Activated naive CD8-positive, alpha-beta T cell (primary cell): Measurements from ENCODE around the gene NEXMIF.
"Not testable (repeated sequence)": the region's sequence is repeated elsewhere in the genome, so short reads cannot be mapped to it uniquely, and the experiment has no call there.

Source experiments
- H3K27ac Mint-ChIP-seq: one replicate; pipeline ENCODE4 v1.8.0; 2021; ENCODE audit warnings: mixed read lengths
- H3K27me3 Mint-ChIP-seq: one replicate; pipeline ENCODE4 v1.8.0; 2021; ENCODE audit warnings: mixed read lengths
- H3K36me3 Mint-ChIP-seq: one replicate; pipeline ENCODE4 v1.8.0; 2021; ENCODE audit warnings: mixed read lengths
- H3K4me1 Mint-ChIP-seq: one replicate; pipeline ENCODE4 v1.8.0; 2021; ENCODE audit warnings: low read depth, mixed read lengths
- H3K4me3 Mint-ChIP-seq: one replicate; pipeline ENCODE4 v1.8.0; 2021; ENCODE audit warnings: mild to moderate bottlenecking, mixed read lengths
- H3K9me3 Mint-ChIP-seq: one replicate; pipeline ENCODE4 v1.8.0; 2021; ENCODE audit warnings: low read depth, mixed read lengths

NEXMIF gene

GRCh38 chrX:74925225-74926088 is at the start of gene NEXMIF:
Gene NEXMIF (minus strand): TSS chrX:74925452.
- H3K4me1 Mint-ChIP-seq: peaks cover 10% of the 10 kb centered on the region
- H3K27me3 Mint-ChIP-seq: no peaks in the 10 kb centered on the region
- H3K4me3 Mint-ChIP-seq: peak within 1 kb of the TSS; percentile 90
- peak within 1 kb of the TSS; percentile 78 for H3K27ac Mint-ChIP-seq
- no peaks in the 10 kb centered on the region for H3K36me3 Mint-ChIP-seq
- no peaks in the 10 kb centered on the region for H3K9me3 Mint-ChIP-seq

DNA sequence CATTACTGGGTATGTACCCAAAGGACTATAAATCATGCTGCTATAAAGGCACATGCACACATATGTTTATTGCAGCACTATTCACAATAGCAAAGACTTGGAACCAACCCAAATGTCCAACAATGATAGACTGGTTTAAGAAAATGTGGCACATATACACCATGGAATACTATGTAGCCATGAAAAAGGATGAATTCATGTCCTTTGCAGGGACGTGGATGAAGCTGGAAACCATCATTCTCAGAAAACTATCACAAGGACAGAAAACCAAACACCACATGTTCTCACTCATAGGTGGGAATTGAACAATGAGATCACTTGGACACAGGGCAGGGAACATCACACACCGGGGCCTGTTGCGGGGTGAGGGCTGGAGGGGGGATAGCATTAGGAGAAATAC is 36.7 kb upstream of the NEXMIF start:
- H3K9me3 Mint-ChIP-seq, H3K27me3 Mint-ChIP-seq, H3K36me3 Mint-ChIP-seq, H3K4me1 Mint-ChIP-seq, H3K4me3 Mint-ChIP-seq, H3K27ac Mint-ChIP-seq: not testable (repeated sequence)

DNA sequence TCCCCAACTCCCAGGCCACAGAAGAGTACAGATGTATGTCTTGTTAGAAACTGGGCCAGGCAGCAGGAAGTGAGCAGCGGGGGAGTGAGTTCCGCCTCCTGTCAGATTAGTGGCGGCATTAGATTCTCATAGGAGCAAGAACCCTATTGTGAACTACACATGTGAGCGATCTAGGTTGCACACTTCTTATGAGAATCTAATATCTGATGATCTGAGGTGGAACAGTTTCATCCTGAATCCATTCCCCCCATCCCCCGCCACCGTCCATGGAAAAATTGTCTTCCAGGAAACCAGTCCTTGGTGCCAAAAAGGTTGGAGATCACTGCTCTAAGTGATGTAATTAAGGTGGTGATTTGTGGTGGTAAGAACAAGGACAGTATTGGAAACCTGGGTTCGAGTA is 24.5 kb upstream of the NEXMIF start:
- H3K4me1 Mint-ChIP-seq: no peaks in the 10 kb centered on the region
- no peaks in the 10 kb centered on the region for H3K36me3 Mint-ChIP-seq
- no peaks in the 10 kb centered on the region for H3K27me3 Mint-ChIP-seq
- no peaks in the 10 kb centered on the region for H3K9me3 Mint-ChIP-seq
- H3K27ac Mint-ChIP-seq: no peak overlapping the region
- H3K4me3 Mint-ChIP-seq: no peak overlapping the region

GRCh38 chrX:74940414-74940813 is 15.2 kb upstream of the NEXMIF start:
- Mint-ChIP-seq H3K27ac (peak overlapping the region; percentile 62), H3K9me3 (no peaks in the 10 kb centered on the region), H3K4me1 (peaks cover 20% of the 10 kb centered on the region), H3K4me3 (peak overlapping the region; percentile 39), H3K36me3 (no peaks in the 10 kb centered on the region), H3K27me3 (peaks cover 1% of the 10 kb centered on the region)

DNA sequence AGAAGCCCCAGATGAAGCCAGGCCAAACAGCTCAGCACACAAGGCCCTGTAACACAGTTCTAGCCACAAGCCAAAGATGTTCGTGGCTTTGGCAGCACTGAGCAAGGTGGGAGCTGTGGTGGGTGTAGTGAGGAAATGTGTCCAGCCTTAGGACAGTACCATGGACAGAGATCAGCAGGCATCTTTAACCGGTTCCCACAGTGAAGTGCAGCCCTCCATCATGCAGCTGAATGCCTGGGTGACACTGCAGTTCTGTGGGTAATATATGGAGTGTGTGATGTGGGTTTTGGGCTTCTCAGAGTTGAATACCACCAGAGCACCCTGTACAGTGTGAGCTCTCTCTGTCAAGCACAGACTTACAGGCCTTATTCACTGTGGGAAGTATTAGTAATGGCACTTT is 6.0 kb upstream of the NEXMIF start:
- Mint-ChIP-seq H3K36me3 (no peaks in the 10 kb centered on the region), H3K4me3 (no peak overlapping the region), H3K27me3 (no peaks in the 10 kb centered on the region), H3K27ac (no peak overlapping the region), H3K9me3 (no peaks in the 10 kb centered on the region), H3K4me1 (no peaks in the 10 kb centered on the region)

DNA sequence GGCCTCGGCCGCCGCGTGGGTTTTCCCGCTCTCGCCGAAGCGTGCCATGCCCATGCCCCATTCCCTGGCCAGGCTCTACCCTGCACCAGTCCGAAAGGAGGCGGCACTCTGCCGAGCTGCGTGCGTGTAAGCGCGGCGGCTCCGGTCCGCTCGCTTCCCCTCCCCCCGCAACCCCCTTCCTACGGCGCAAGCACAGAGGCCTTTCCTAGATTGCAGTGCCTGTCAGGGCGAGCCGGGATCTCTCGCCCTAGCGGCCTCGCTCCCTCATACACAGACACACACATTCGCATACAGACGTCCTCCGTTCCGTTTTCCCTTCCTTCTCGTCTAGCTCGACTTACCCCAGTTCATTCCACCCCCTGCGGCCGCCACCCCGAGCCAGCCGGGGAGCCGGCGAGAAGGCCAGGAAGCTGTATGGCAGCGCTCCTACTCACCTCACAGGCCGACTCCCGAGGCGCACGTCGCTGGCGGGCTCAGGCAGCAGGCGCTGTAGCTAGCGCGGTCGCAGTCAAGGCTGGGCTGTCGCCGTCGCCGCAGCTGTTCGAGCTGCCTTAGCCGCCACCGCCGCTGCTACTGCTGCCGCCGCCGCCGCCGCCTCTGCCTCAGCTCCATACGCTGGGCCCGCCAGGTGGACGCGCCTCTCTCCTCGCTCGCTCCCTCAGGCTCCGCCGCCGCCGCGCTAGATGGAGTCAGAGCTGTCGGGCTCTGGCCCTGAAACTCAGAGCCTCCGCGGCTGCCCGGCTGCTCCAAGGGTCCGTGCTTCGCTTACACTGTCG is 615 bp downstream of the NEXMIF start:
- Mint-ChIP-seq H3K4me1 (peaks cover 10% of the 10 kb centered on the region), H3K36me3 (no peaks in the 10 kb centered on the region), H3K27ac (peak overlapping the region; percentile 78), H3K9me3 (no peaks in the 10 kb centered on the region), H3K27me3 (no peaks in the 10 kb centered on the region), H3K4me3 (peak overlapping the region; percentile 90)

- Mint-ChIP-seq H3K27me3 (no peaks in the 10 kb centered on the region), H3K4me1 (peaks cover 10% of the 10 kb centered on the region), H3K4me3 (peak overlapping the region; percentile 90), H3K9me3 (no peaks in the 10 kb centered on the region), H3K36me3 (no peaks in the 10 kb centered on the region), H3K27ac (peak overlapping the region; percentile 66)
These were observed 1.3 kb downstream of the NEXMIF start for GRCh38 chrX:74923942-74924448.

DNA sequence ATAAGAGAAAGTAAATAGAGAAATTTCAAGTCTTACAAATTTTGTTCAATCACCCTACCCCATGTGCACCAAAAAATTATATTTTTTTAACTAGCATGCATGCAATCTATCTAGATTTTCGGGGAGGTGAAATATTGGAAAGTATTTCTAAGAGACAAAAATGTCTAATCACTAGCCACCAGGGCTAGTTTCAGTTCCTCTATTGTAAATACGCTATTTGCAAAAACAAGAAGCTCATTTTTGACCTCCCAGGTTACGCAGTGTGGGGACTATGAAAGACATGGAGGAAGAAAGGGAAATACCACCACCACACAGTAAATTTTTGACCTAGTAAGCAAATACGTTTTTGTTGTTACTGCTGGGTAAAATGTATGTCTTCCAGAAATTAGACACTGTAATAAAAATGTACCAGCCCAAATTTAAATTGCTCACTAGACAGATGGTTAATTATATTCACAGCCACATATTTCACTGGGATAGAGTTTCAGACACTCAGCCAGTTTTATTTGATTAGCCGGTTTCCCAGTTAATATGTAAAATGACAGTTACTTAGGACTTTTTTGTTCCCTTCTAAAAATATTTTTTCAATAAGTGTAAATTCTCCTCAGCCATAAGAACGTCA is 2.2 kb downstream of the NEXMIF start:
- Mint-ChIP-seq H3K36me3 (no peaks in the 10 kb centered on the region), H3K4me1 (peaks cover 10% of the 10 kb centered on the region), H3K27ac (no peak overlapping the region), H3K27me3 (no peaks in the 10 kb centered on the region), H3K9me3 (no peaks in the 10 kb centered on the region), H3K4me3 (peak overlapping the region; percentile 90)

DNA sequence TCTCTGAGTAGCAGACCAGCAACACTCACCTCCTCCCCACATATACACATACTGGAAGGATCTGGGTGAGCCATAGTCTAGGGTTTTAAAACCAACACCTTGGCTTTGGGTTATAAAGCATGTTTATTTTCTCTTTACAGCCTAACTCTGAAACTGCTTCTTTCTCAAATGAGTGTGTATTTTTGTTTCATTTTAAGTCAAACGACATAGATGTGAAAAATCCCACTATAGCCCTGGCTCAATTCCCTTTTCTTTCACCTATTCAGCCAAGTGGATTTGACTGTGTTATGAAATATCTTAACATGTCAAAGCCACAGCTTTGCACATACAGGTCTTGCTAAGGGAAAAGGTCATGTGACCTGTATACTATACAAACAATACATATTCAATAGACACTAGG is 13.8 kb downstream of the NEXMIF start:
- H3K36me3 Mint-ChIP-seq: no peaks in the 10 kb centered on the region
- no peaks in the 10 kb centered on the region for H3K9me3 Mint-ChIP-seq
- H3K4me3 Mint-ChIP-seq: no peak overlapping the region
- no peaks in the 10 kb centered on the region for H3K4me1 Mint-ChIP-seq
- H3K27ac Mint-ChIP-seq: no peak overlapping the region
- H3K27me3 Mint-ChIP-seq: no peaks in the 10 kb centered on the region

DNA sequence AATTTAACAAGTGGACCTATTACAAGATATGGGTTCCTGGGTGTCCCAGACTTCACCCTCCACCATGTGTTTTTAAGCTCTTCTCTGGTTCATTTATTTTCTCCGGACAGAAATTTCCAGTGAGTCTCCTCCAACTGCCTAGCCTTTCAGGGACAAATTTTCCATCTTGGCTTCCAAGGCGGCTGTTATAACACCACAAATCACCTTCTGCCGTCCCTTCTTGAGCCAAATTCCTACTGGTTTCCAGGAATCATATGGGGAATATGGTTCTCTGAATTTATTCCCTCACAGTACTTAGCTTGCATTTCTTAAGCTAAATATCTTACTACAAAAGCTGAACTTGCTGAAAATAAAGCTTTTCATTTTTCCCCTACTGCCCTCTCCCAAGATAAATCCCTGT is 18.8 kb downstream of the NEXMIF start:
- Mint-ChIP-seq H3K9me3 (no peaks in the 10 kb centered on the region), H3K4me1 (no peaks in the 10 kb centered on the region), H3K4me3 (no peak overlapping the region), H3K36me3 (no peaks in the 10 kb centered on the region), H3K27me3 (no peaks in the 10 kb centered on the region), H3K27ac (no peak overlapping the region)

- Mint-ChIP-seq H3K9me3 (no peaks in the 10 kb centered on the region), H3K27ac (no peak overlapping the region), H3K36me3 (no peaks in the 10 kb centered on the region), H3K4me1 (no peaks in the 10 kb centered on the region), H3K4me3 (no peak overlapping the region), H3K27me3 (no peaks in the 10 kb centered on the region)
These were observed 22.4 kb downstream of the NEXMIF start for GRCh38 chrX:74902806-74903205.

DNA sequence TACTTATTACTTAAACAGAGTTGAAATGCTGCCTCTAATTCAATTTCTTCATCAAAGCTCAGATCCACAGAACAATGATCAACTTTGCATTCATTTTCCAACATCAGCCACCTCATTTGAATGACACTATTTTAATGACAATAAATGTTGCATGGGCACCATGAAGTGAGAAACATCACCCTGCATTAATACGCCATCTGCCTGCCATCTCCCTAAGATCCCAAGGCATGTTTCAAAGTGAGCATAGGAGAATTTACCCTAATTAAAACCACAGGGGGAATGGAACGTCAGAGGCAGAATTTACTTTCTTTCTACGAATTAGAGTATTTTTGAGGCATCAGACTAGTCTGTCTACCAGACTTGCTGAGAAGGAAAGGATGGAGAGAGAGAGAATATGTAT is 32.7 kb downstream of the NEXMIF start:
- no peaks in the 10 kb centered on the region for H3K9me3 Mint-ChIP-seq

DNA sequence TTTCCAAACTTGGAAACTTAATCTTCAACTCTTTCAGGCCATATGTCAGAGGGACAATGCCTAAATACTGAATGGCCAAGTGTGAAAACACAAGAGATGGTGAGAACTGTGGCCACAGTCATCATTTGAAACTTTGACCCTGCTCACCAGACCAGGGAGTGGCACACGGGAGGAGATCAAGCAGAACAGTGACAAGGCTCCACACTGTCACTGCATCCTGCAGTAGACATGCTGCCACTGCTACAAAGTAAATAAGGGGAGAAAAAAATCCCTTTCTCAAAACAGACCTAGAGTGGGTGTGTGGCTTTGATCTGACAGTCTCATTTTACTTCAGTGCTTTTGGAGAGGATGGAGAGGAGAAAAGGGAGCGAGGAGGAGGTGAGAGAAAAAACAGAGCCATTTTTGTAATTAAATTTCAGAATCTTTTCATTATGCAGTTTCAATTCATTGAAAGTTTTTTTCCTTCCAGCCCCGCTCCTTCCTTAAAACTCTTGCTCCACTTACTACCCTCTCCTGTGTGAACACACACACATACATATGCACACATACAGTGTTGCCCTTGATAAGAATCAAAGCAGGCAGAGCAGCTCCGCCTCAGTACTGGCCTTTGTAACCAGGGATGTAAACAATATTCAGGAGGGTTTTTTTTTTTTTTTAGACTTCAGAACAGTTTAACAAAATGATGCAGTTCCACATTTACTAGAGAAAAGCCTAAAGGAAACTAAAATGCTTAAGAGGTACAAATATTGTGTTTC is 34.4 kb downstream of the NEXMIF start:
- no peaks in the 10 kb centered on the region for H3K36me3 Mint-ChIP-seq
- H3K4me1 Mint-ChIP-seq: peaks cover 12% of the 10 kb centered on the region
- H3K27me3 Mint-ChIP-seq: no peaks in the 10 kb centered on the region
- H3K4me3 Mint-ChIP-seq: no peak overlapping the region
- H3K9me3 Mint-ChIP-seq: no peaks in the 10 kb centered on the region
- no peak overlapping the region for H3K27ac Mint-ChIP-seq

More for the DNA sequence above, 32.7 kb downstream of the NEXMIF start:
- no peaks in the 10 kb centered on the region for H3K36me3 Mint-ChIP-seq
- H3K4me1 Mint-ChIP-seq: peaks cover 12% of the 10 kb centered on the region
- no peaks in the 10 kb centered on the region for H3K27me3 Mint-ChIP-seq
- H3K4me3 Mint-ChIP-seq: no peak overlapping the region
- no peak overlapping the region for H3K27ac Mint-ChIP-seq

DNA sequence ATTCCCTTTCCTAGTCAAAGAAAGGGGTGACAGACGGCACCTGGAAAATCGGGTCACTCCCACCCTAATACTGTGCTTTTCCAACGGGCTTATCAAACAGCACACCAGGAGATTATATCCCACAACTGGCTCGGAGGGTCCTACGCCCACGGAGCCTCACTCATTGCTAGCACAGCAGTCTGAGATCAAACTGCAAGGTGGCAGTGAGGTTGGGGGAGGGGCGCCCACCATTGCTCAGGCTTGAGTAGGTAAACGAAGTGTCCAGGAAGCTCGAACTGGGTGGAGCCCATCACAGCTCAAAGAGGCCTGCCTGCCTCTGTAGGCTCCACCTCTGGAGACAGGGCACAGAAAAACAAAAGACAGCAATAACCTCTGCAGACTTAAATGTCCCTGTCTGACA is 42.9 kb downstream of the NEXMIF start:
- H3K27ac Mint-ChIP-seq, H3K9me3 Mint-ChIP-seq, H3K27me3 Mint-ChIP-seq, H3K4me1 Mint-ChIP-seq, H3K36me3 Mint-ChIP-seq, H3K4me3 Mint-ChIP-seq: not testable (repeated sequence)
